Activated naive CD4-positive, alpha-beta T cell treated with Interleukin-2 at 50 U/mL for 16 hours (primary cell): ENCODE results near the gene FCHSD2.
"Not testable (repeated sequence)": the region's sequence is repeated elsewhere in the genome, so short reads cannot be mapped to it uniquely, and the experiment has no call there.

Experiments used
- DNase-seq: peaks from one replicate; pipeline ENCODE4 v3.0.0-alpha.2; 2020

The FCHSD2 gene

GRCh38 chr11:73116636-73117035, 25.5 kb downstream of the FCHSD2 start:
- DNase-seq, result no peak

GRCh38 chr11:73114835-73115220, 27.3 kb downstream of the FCHSD2 start:
- no peak for DNase-seq

- DNase-seq, result no peak
Observed at GRCh38 chr11:73114110-73114834, 27.8 kb downstream of the FCHSD2 start.

- no peak for DNase-seq
Observed at GRCh38 chr11:73113426-73113825, 28.7 kb downstream of the FCHSD2 start.

GRCh38 chr11:73107597-73107996, 34.5 kb downstream of the FCHSD2 start:
- DNase-seq, result no peak

- DNase-seq, result no peak
Observed at GRCh38 chr11:73106347-73106746, 35.8 kb downstream of the FCHSD2 start.

GRCh38 chr11:73100578-73100977, 41.5 kb downstream of the FCHSD2 start:
- no peak for DNase-seq

GRCh38 chr11:73099512-73100266, 42.4 kb downstream of the FCHSD2 start:
- no peak for DNase-seq

- no peak for DNase-seq
Observed at GRCh38 chr11:73095613-73096012, 46.5 kb downstream of the FCHSD2 start.

GRCh38 chr11:73091521-73092305, 50.4 kb downstream of the FCHSD2 start:
- no peak for DNase-seq

- no peak for DNase-seq
Observed at GRCh38 chr11:73087730-73088129, 54.4 kb downstream of the FCHSD2 start.

GRCh38 chr11:73085189-73085875, 56.8 kb downstream of the FCHSD2 start:
- DNase-seq, result no peak

GRCh38 chr11:73078631-73079030, 63.5 kb downstream of the FCHSD2 start:
- DNase-seq, result no peak

- no peak for DNase-seq
Observed at GRCh38 chr11:73077454-73077853, 64.7 kb downstream of the FCHSD2 start.

- DNase-seq, result no peak
Observed at GRCh38 chr11:73074319-73074718, 67.8 kb downstream of the FCHSD2 start.

- no peak for DNase-seq
Observed at GRCh38 chr11:73072935-73073481, 69.1 kb downstream of the FCHSD2 start.

- no peak for DNase-seq
Observed at GRCh38 chr11:73070653-73071052, 71.5 kb downstream of the FCHSD2 start.

GRCh38 chr11:73061857-73062424, 80.2 kb downstream of the FCHSD2 start:
- not testable (repeated sequence) for DNase-seq

GRCh38 chr11:73061434-73061833, 80.7 kb downstream of the FCHSD2 start:
- not testable (repeated sequence) for DNase-seq

- no peak for DNase-seq
Observed at GRCh38 chr11:73059915-73060314, 82.2 kb downstream of the FCHSD2 start.

- DNase-seq, result no peak
Observed at GRCh38 chr11:73058989-73059674, 83.0 kb downstream of the FCHSD2 start.
